Measurements from ENCODE around the gene NOL12.

DNA sequence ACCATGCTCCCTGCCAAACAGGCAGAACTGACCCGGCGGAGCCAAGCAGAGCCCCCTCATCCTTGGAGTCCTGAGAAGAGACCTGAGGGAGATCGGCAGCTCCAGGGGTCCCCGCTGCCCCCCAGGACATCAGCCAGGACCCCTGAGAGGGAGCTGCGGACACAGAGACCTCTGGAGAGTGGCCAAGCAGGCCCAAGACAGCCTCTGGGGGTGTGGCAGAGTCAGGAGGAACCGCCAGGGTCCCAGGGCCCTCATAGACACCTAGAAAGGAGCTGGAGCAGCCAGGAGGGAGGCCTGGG, 48.2 kb downstream of the NOL12 start:
- TF ChIP-seq, protein P1, sequence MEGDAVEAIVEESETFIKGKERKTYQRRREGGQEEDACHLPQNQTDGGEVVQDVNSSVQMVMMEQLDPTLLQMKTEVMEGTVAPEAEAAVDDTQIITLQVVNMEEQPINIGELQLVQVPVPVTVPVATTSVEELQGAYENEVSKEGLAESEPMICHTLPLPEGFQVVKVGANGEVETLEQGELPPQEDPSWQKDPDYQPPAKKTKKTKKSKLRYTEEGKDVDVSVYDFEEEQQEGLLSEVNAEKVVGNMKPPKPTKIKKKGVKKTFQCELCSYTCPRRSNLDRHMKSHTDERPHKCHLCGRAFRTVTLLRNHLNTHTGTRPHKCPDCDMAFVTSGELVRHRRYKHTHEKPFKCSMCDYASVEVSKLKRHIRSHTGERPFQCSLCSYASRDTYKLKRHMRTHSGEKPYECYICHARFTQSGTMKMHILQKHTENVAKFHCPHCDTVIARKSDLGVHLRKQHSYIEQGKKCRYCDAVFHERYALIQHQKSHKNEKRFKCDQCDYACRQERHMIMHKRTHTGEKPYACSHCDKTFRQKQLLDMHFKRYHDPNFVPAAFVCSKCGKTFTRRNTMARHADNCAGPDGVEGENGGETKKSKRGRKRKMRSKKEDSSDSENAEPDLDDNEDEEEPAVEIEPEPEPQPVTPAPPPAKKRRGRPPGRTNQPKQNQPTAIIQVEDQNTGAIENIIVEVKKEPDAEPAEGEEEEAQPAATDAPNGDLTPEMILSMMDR (IDR thresholded peaks at IDR 0.05), result no peak
- TF ChIP-seq EP300 (IDR thresholded peaks at IDR 0.05; ENCODE audit: low read depth) (no peak), POLR2A (IDR thresholded peaks at IDR 0.05) (no peak)
